ENCODE data around the gene SMAP2.

SMAP2 gene

DNA sequence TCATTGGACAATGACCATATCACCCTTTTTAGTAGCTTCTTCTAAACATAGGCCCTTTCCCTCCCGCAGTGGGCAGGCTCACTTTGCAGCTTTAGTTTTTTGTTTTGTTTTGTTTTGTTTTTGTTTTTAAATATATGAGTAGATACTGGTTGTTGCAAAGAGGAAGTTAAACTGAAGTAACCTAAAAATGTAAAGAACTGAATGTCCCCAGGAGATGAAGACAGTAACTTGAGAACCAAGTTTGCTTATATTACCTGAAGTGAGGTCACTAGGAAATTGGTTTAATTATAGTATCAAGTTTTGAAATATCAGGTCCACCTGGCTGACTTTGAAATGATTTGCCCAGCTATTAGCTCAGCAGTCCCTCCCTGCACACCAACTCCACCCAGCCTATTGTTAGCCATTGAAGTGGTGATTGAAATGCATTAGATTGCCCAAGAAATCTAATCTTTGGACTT lies 18.2 kb downstream of the SMAP2 start:
- DNase-seq, result no peak

DNA sequence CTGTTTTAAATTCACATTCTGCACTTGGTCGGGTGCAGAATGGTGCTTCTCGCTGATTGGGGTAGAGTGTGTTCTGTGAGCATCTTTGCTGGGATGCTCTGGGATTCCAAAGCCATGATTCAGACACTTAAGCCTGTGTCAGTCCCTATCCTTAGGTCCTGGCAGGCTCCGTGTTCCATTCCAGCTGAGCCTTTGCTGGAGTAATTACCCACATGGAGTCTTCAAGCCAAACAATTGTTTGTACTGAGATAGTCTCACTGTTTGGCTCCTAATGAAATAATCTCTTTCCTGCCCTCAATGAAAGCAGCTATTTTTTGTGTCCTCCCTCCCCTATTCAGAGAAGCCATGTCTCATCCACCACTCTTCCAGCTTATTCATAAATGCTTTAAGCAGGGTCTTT lies 18.7 kb downstream of the SMAP2 start:
- DNase-seq, result no peak

DNA sequence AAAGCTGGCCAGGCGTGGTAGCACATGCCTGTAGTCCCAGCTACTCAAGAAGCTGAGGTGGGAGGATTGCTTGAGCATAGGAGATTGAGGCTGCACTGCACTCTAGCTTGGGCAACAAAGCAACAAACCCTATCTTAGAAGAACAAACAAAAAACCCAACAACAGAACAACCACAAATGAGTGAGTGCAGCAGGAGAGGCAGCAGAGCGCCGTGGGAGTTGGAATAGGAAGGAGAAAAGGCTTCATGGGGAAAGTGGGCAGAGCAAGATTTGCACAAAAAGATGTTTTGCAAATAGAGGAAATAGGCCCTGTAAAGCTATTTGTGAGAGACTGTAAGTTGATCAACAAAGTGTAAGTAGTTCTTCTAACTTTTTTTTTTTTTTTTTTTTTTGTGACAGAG lies 19.6 kb downstream of the SMAP2 start:
- DNase-seq, result peak; percentile 20

DNA sequence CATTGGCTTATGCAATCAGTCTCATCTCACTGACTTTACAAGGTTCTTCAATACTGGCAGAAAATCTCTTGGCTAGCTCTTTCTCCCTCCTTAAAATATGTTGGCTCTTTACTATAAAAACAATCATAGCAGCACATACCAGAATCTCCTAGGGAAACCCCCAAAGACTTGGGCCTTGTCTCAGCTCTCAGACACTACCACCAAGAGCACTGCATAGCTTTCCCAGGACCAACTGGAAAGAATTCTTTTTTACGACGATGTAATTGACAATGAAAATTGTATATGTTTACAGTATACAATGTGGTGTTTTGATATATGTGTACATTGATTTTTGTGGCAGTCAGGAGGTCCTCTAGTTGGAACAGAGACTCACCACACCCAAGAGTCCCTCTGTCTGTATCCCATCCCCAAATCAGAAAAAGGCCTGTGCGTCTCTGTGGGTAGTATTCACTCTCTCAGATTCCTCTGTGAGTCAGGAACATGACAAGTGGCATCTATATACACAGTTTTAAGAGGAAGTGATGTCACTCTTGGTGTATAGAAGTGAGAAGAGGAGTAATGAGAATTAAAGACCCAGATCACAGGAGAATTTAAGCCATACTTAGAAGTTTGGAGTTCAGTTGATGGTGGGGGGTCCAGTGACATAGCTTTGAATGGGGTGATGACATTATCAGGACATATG lies 21.1 kb downstream of the SMAP2 start:
- peak; percentile 53 for DNase-seq

DNA sequence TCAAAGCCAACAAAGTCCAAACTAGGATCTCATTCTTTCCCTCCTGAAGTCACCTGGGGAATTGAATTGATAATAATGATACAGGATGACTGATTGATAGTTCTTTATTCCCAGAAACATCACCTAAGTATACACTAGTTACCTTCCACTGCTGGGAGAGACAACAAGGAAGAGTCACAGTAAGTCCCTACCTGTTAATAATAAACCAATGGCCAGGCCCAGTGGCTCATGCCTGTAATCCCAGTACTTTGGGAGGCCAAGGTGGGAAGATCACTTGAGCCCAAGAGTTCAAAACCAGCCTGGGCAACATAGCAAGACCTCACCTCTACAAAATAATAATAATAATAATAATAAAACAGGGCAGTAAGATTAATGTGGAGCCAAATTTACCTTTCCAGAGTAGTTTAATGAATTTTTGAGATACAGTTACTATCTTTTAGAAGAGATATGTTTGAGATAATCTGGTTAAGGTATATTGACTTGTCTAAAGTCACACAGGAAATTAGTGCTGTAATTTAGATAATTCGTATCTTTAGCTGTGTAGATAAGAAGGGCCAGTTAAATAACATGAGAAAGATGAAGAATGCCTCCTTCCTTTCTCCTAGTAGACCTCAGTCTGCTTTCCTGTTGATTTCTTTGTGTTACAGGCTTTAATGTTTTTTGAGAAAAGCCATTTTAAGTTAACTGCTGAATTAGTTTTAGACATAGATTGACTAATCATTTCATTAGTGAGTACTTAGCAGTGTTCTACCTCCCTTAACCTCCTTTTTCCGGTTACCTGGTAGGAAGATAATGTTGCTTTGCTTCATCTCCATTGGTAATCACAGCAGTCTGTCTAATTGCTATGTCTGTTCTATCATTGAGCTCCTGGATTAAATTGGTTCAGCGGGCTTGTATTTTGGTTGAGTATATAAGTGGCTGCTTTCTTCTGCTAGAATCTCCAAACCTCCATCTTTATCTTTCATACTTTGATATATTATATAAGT lies 22.0 kb downstream of the SMAP2 start:
- no peak for DNase-seq

DNA sequence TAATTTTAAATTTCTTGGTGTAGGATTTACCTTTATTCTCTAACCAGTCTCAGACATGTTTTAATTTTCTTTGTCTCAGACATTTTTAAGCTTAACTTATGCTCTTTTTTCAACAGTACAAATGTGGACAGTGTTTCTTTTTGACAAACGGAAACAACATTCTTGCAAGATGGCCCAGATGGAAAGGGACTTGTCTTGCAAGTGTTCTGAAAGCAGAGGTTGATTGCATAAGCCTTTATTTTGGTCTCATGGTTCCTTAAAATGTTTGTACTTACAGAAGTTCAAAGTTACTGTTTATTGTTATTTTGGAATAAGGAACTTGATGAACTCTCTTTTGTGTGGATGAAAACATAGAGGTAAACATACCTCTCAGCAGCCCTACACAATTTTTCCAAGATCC lies 22.9 kb downstream of the SMAP2 start:
- no peak for DNase-seq

DNA sequence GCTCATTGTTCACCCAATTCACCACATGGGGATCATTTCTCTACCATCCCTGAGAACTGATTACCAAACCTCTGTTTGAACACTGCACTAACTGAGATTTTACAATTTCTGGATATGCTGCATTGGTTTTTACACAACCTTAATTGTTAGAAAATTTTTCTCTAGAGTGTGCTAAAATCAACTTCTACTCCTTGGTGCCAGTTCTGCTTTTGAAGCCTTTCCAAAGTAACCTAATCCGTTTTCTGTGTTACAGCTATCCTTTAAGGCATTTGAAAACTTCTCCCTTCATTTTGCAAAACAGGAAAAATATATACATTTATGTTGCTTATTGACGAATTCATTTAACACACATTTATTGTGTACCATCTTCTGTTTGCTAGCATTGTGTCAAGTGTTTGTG lies 23.7 kb downstream of the SMAP2 start:
- no peak for DNase-seq

DNA sequence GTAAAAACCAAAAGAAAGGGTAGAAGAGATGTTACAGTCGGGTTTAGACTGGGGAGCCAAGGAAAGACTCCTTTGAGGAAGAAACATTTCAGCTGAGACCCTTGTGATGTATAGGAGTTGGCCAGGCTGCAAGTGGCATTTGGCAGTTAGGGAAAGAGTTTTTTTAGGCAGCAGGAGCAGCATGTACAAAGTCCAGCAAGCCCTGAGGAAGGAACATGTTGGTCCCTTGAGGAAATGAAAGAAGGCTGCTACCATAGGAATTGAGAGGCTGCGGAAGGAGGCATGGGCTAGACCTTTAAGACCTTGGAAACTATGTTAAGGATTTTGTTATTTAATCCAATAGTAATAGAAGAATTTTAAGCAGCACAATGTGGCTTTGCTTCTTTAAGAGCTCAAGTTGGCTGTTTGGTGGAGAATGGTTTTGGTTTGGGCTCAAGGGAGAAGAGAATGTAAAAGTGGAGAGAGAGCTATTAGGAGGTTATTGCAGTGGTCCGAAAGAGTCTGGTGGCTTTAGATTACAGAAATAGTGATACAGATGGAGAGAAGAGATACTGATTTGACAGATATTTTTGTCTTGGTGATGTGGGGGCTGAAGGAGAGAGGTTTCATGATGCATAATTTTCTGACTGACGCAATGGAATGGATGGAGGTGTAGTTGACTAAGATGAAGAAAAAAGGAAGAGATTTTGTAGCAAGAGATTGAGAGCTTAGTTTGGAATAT lies 26.6 kb downstream of the SMAP2 start:
- no peak for DNase-seq

DNA sequence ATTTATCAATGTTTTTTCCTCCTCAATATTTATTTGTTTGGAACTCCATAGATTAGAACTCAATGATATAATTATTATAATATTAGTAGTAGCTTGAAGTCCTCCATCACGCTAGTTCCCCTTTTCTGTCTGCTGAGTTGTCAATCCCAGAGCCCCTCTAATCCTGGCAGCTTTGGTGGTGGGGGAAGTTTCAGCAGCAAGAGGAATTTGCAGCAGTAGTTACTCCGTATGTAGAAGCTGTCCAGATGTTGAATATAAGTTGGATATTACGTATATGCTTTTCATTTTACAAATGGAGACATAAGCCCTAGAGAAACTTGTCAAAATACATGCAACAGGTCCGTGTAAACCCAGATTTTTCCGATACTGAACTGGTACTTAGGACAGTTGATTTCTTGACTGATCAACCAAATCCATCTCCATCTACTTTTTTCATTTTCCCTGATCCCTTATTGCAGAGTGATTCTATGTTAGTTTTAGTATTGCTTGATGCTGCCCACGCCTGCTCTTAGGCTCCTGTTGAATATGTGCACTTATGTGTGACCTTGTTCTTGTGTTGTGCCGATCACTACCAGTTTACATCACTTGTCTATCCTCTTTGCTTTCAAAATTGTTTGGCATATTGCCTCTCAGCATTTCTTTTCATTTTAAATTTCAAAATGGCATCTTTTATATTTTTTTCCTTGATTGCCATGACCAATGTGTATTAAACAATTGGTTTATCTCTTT lies 28.1 kb downstream of the SMAP2 start:
- DNase-seq, result no peak

DNA sequence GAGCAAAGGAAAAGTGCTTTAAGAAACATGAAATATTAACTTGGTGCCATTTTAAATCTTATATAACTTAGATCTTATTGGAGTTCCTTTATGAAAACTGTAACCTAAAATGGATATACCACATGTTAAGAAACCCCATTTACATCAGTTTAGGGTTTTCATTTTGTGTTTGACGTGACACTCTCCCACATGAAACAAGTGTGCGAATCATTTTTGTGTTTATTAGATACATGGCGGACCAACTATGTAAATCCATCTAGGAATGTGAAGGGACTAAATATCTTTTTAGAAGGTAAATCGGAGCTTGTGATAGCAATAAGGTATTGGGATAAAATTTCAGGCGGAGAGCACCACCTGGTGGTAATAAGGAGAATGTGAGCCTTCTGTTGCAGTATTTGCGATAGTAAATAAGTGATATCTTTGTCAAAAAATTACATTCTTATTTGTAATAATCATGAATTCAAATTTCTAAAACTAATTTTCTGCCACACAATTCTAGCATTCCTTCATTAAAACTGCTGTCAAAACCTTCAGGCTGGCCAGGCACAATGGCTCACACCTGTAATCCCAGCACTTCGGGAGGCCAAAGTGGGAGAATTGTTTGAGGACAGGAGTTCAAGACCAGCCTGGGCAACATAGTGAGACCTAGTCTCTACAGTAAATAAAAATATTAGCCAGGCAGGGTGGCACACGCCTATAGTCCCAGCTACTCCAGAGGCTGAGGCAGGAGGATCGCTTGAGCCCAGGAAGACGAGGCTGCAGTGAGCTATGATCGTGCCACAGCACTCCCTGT lies 31.3 kb downstream of the SMAP2 start:
- DNase-seq, result peak; percentile 65

DNA sequence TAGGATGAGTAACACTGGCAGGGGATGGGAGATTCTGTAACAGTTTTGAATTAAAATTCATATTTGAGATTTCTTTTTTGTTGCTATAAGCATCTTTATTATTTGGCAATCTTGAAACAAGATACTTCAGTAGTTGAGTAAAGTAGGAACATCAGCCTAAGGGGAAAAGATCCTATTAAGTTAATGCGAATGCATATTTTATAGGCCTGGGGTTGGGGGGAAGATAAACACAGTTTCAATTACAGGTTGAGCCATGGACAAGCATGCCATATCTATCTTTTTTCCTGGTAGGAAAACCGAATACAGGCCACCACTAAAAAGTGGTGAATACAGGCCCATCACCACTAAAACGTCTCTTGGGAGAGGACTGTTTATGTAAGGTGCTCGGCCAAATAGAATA lies 32.3 kb downstream of the SMAP2 start:
- DNase-seq, result no peak

DNA sequence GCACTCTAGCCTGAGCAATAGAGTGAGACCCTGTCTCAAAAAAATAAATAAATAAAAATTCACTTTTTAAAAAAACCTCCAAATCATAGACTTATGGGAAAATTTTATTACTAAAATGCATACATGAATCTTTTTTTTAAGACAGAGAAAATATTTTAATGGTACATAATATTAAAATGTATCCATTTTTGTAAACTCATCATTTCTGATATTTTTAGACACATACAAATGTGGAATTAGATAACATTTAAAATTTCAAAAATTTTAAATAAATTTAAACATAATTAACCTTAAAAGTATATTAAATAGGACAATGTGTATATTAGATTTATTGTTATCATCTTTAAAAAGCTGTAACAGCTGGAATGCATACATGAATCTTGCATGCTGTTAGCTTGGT lies 33.9 kb downstream of the SMAP2 start:
- no peak for DNase-seq

DNA sequence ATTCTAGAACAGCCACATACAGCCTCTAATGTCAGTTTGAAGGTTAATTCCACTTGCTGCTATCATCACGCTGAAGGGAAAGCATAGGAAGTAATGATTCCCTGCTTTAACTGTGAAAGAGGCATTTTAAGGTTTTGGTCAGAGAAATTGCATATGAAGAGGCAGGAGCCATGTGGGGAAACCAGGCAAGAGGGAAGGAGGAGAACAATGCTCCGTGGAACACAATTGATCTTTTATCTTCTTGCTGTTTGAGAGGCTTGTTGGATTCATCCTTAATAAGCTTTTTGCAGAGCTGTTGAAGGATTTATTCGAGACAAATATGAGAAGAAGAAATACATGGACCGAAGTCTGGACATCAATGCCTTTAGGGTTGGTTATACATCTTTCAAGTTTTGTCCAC lies 35.9 kb downstream of the SMAP2 start:
- DNase-seq, result no peak

DNA sequence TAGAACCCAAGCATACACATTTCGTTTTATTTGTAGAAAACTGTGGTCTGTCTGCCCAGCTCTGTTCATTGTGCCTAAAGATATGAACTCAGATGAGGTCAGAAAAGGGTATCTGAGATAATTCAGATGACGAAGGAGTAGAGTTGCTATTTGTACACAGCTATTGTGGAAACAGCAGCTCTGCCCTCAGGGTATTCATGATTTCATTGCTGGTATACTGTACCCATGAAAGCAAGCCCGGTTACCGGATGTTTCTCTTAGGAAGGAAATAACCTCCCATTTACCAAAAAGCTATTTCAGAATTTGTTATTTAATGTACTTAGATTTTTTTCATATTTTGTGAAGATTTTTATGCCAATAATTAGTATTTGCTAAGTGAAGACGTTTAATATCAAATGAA lies 37.8 kb downstream of the SMAP2 start:
- no peak for DNase-seq

DNA sequence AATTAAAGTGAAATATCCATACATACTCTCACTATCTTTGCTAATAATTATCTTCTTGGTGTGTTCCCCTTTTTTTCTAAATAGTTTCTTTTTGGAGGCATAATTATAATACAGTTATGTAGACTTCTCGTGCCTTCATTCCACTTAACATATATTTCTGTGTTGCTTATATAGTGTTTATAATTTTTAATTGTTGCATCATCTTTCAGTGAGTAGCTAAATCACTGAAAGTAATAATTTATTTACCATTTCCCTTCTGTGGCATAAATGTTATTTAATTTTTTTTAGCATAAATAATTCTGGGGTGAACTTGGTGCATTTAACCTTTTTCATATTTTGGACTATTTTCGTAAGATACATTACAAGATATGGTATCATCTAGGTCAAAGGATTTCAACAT lies 38.3 kb downstream of the SMAP2 start:
- no peak for DNase-seq

DNA sequence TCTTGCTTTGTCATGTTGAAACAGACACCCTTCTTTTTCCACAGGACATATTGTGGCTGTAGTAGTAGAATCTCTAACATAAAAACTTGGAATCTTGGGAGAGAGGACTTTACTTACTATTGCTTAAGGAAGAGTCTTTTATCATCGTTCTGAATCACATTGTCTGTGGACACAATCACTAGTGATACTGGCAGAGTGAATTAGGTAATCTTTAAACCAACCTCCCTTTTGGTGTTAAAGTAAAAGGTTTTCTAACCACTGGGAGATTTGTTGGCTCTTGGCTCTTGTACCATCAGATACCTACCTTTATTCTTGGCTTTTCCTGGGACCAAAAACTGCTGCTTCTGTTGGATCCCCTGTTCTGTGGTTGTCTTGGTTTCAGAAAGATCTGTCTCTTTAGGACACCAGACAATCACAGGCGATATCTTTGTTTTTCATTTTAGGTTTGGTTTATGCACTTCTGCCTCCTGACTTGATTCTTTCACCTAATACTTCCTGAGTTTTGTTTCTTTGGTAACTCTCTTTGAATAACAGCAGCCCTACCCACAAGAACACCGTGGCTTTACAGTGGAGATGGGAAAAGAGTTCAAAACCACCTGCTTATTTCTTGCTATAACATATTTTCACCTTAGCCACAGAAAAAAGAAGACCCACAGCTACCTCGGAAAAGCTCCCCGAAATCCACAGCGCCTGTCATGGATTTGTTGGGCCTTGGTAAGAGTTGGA lies 40.2 kb downstream of the SMAP2 start:
- DNase-seq, result no peak

DNA sequence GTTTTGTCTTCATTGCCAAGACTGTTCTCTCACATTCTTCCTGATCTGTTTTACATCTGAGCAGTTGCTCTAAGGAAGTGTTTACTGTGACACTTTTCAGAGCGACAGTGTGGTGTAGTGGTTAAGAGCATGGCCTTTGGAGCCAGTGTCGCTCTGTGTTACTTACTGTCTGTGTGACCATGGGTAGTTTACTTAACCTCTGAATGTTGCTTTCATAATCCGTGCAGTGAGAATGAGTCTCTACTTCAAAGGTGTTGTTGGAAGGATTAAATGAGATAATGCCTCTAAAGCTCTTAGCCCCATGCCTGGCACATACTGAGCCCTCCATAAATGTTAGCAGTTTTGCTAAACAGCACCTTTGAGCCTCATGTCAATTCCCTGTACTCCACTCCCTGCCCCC lies 40.8 kb downstream of the SMAP2 start:
- DNase-seq, result no peak

DNA sequence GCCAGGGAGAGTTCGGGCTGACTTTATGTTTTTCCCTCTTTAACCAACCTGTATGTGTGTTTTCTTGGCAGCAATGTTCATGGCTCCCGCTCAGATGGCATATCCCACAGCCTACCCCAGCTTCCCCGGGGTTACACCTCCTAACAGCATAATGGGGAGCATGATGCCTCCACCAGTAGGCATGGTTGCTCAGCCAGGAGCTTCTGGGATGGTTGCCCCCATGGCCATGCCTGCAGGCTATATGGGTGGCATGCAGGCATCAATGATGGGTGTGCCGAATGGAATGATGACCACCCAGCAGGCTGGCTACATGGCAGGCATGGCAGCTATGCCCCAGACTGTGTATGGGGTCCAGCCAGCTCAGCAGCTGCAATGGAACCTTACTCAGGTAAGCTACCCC lies 43.2 kb downstream of the SMAP2 start:
- no peak for DNase-seq

DNA sequence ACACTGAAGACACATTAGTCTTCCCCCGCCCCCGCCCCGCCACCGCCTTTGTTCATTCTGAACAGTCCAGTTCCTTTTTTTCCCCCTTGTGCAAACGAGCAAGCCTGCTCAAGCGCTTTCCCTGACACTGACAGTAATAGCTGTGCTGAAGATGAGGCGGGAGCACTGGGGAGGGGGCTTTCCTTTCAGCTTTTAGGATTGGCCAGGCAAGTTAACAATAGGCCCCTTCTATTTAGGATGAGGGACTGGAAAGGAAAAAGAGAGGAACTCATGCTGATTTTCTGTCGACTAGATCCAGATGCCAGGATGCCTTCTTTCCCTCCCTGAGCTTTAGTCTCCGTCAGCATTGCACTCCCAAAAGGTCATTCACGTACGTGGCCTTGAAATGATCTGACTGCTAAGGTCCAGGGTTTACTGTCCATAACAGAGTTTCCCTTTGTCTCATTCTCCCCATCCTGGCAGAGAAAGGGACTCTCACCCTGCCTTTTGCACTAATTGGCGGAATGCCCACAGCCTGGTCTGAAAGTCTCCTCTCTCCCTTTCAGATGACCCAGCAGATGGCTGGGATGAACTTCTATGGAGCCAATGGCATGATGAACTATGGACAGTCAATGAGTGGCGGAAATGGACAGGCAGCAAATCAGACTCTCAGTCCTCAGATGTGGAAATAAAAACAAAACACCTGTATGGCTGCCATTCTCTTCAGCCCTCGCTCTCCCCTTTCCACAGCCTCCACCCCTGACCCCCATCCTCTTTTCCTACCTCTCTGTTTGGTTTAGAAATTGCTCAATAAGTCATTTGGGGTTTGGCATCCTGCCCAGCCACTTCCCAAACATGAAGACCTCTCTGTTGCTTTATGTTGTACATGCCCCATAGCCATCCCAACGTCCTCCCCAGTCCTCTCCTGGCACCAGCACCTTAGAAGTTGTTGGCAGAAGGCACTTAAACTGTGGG lies 48.2 kb downstream of the SMAP2 start:
- DNase-seq, result no peak
